Stimulated activated CD8-positive, alpha-beta memory T cell treated with anti-CD3 and anti-CD28 coated beads, Interleukin-4, amount 100 ng/mL, for 24 hours (primary cell): Measurements from ENCODE around the gene IL17RA.

Experiments
- DNase-seq: peaks from one replicate; pipeline ENCODE4 v3.0.0-alpha.2; 2020; ENCODE audit warnings: low read depth

The IL17RA gene

DNA sequence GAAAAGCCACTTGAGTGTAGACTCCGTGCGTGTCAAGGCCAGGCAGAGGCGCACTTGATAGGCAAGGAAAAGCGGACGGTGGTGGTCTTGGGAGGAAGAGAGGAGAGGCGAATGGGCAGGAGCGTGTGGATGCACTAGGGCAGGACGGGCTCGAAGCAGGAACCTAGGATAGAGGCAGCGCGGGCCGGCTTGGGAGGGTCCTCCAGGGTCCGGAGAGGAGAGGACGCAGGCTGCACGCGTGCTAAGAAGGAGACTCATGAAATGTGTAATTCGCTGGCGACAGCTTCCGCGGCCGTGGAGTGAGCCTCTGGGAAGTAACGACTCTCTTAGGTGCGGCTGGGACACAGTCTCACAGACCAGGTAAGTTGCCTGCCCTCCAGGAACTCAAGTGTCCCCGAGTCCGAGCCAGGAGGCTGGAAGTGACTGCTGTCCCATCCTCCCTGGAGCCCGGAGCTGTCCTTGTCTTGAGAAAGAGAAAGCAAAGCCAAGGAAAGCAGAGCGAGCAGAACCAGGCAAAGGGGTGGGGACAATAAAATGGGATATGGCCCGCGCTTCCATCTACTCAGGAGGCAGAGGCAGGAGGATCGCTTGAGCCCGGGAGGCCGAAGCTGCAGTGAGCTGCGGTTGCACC is 874 bp upstream of the IL17RA start:
- DNase-seq: no peak

DNA sequence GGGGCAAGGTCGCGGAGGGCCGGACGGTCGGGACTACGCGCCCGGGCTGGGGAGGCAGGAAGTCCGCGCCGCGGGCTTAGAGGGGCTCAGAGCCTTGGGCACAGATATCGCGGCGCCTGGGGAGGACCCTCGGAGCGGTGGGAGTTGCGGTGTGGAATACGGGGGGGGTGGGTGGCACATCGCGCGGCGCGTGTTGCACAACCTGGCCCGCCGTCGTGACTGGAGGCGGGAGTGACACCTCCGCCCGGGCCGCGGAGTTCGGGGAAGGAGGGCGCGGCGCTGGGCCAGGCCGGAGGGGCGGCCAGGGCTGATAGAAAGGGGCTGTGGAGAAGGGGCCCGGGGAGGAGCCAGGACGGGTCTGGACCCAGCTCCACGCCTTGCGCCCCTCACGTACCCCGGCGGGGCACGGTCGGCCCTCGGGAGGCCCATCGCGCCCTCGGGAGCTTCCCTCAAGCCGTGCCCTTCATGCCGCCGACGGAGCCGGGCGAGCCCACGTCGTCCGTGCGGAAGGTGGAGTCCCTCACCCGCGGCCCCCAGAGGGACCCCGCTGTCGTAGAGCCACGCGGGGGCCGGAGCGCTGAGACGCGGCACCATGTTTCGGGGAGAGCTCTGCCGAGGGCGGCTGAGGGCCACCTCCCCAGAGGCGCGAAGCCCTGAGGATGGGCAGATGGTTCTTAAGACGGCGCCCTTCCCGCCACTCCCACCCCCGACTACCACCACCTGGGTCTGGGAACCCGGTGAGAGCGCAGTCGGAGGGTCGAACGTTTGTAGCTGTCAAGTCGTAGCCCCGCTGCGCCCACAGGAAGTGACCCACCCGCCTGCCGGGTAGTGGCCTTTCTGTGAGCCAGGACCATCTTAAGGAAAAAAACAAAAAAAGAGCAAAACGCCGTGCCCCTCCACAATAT is 729 bp downstream of the IL17RA start:
- DNase-seq: no peak

DNA sequence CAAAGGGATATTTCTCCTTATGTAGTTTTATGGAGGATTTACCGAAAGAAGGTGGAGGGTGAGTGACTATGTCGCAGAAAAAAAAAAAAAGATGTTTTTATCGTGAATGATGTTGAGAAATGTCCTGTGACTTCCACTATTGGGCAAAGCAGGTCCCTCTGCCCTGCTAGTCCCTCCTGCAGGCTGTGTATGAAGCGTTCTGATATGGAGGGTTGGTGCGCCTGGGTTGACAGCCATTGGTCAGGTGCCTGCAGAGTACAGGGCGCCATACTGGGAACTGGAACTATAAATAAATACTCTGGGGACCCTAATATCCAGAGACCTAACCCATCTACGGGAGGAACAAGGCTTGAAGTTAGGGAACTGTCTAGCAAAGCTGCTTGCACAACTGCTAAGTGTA is 1.5 kb downstream of the IL17RA start:
- no peak for DNase-seq

DNA sequence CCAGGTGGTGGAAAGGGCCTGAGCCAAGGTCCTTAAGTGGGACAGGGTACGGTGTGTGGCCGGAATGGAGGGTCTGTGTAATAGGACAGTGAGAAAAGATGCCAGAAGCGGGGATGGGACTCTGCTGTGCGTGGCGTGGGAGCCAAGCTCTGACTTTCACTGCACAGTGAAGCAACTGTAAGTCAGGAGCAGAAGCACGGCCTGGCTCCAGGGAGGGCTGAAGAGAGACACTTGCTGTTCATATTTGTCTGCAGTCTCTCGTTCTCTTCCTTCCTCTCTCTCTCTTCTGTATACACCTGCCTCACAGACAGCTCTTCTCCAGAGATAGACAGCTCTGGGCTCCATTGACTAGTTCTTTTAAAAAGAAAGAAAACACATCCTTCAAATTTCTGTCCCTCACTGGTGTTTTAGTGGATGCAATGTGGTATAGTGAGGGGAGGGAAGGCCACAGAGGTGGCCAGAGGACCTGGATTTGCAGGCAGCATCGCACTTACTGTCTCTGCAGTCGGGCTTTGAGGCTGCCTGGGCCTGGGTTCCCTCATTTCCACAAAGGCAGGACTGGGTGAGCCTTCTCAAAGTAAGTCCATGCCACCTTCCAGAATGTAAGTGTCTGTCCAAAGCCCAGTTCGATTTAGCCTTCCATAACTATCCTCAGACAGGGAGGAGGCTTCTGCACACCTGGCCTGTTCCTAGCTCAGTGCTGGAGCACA is 2.1 kb downstream of the IL17RA start:
- no peak for DNase-seq

DNA sequence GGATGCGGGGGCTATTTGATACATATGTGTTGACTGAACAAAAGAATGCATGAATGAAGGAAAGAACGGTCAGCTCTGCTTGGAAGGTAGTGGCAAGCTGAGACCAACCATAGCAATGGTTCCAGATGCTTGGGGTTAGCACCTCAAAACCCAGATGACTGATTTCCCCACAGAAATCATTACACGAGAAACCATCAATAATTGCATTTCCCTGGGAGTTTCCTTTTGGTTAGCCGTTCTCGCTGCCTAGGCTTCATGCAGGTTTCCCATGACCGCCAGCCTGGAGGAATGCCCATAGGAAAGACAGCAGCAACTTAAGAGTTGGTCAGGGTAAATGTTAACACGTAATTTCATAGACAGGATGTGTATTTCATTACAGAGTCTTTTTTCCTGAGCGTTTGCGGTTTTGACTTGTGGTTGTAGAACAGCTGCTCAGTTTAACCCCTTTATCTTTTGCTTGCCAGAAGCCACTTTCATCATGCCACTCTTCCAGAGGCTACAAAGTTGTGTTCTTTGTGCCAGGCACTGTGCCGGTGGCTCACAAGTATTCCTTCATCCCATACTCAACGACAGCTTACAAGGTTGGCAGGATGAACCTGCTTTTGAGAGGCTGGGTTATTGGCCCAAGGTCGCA is 2.8 kb downstream of the IL17RA start:
- peak; percentile 20 for DNase-seq

DNA sequence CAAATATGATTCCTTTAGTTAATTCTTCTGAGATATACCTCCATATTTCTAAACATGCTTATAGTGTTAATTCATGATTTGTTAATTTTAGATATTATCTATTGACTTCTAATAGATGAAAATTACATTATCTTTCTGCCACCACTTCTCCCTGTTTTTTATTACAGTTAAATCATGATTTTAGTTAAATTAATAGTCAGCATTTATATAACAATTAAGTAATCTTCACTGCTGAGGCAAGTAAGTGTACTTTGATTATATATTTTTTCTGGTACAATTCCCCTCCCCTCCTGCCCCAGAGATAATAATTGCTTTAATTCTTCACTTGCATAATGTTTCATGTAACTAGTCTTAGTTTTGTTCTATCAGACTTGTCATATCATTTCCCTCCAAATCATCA is 5.8 kb downstream of the IL17RA start:
- no peak for DNase-seq

DNA sequence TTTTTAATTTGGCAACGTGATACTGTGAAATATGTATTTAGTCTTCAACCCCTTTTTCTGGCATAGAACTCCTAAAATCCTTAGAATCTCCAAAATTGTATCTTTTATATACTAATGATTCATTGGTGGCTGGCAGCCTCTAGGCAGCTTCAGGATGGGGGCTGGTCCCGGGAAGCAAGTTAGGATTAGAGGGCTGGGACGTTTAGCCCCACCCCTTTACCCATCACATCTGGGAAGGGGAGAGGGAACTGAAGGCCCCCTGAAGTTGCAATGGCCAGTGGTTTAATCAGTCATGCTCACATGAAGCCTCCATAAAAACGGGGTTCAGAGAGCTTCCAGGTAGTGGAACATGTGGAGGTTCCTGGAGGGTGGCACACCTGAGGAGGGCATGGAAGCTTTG is 7.1 kb downstream of the IL17RA start:
- no peak for DNase-seq

DNA sequence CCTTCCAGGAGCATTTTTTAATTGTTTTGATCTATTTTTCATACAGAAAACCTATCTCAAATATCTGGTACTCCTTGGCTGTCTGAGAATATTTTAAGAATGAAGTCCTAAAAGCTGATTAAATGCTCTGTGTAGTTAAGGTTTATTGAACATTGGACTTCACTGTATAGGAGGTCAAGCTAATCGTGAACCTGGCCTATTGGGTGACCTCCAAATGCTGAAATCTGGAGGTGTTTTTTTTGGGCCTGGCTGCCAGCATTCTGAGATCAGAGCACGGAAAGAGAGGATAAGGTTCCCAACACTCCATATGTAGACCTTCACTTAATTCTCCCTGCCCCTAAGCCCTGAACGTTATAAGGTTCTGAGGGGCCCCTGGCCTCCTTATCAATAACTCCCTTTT is 8.3 kb downstream of the IL17RA start:
- DNase-seq: no peak

DNA sequence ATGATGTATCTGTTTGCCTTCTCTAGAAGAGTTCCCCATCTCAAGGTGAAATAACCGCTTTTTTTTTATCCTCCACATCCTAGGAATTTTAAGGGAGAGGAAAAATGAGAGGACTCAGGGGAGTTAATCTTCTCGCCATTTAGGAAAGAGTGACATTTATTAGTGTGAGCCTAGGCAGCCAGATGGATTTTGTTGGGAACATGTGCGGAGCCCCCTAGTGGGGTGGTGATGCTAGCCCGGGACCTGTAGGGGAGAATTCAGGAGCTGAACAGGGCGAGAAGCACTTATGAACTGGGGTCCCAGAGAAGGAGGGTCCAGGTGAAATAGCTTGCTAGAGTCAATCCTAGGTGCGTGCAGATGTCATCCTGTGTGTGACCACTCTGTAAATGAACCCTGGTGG is 10.7 kb downstream of the IL17RA start:
- DNase-seq: no peak

DNA sequence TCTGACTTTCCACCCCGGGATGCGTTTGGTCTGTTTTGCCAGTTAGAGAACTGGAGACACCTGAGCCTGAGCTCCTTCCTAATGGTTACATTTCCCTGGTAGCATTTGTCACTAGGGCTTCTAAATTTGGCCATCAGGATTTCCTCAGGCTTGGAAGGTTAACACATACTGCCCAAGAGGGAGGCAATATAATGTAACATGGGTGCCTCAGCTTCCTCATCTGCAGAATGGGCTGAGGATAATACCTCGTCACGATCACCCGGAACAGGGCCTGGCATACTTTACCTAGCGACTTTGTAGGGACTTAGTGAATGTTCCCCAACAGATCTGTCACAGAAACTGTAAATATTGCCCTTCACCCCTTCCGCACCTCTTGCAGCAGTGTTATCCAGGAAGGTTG is 11.3 kb downstream of the IL17RA start:
- no peak for DNase-seq

DNA sequence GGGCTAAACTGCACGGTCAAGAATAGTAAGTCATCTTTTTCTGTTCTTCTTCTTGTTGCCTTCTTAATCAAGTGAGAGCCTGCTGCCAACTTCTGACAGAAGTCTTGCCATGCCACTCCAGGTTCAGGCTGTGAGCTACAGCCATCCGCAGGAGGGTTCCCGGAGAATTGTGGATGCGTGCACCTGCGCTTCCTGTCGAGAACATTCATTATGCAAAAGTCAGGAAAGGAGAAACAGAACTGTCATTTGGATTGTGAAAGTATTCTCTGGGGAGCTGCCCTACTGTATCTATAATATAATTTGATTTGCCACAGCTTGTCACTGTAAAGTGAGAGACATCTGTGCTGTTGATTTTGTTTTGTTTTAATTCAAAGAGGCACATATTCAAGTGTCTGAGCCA is 12.3 kb downstream of the IL17RA start:
- DNase-seq: no peak

DNA sequence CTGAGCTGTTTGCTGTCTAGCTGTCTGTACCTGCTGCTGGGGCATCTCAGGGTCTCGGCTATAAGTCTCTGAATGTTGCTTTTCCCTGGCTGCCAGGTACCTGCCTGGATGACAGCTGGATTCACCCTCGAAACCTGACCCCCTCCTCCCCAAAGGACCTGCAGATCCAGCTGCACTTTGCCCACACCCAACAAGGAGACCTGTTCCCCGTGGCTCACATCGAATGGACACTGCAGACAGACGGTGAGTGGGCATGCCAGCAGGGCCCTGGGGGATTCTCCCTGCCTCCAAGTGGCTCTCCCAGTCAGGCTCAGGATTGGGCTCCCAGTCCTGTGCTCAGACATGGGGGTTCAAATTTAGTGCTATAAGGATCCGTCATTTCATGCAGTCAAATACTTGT is 12.9 kb downstream of the IL17RA start:
- DNase-seq: no peak

DNA sequence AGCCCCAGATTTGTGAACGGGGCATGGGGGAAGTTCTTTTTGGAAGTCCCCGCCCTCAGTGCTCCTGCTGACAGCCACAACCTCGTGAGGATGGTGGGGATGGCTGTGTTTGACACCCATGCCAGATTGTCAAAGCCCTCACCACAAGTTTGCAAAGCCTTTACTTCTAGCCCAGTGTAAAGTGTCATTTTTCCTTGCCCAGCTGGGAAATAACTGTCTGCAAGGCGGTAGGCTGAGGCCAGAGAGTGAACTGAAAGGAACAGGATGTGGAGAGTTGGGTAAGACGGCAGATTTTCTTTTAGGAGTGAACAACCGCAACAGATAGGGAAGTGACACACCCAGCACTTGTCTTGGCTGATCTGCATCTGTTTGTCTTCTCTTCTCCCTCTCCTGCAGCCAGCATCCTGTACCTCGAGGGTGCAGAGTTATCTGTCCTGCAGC is 13.6 kb downstream of the IL17RA start:
- DNase-seq: no peak

DNA sequence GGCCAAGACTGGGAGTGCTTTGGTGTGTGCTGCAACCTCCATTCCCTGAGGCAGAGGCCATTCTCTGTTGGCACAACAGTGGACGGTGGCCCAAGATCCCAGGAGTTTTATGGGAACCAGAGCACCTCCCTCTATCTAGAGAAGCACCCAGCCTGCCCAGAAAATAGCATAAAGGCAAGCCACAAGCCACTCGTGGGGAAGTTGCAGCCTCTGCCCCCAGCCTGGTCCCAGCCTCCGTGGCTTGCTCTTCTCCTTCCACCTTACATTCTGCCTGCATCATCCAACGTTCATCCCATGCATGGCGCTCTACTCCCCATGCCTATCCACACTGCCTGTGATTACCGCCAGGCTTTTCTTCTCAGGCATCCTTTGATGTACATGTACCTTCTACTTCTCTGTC is 15.8 kb downstream of the IL17RA start:
- no peak for DNase-seq

DNA sequence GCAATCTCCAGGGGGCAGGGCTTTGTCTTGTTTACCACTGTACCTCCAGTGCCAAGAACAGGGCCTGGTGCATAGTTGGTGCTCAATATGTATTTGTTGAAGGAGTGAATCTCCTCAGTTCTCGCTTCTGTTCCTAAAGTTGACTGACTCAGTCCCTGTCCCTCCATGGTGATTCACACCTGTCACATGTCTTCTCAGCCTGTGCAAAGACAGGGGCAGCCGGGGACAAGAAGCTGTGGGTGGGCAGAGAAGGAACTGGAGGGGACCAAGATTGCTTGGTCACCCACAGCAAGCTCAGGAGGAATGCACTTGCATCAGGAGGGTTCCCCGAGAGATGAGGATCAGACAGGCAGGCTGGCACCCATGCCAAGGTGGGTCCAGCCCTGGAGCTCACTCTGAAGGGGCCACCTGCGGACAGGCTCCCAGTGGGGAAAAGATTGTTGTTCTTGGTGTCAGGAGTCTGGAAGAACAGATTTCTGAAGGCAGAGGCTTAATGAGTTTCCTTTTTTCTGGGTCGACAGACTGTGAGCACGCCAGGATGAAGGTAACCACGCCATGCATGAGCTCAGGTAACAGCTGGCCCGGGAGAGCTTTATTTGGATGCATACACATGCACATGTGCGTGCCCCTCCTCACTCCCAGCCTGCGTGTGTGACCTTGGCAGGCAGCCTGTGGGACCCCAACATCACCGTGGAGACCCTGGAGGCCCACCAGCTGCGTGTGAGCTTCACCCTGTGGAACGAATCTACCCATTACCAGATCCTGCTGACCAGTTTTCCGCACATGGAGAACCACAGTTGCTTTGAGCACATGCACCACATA is 16.9 kb downstream of the IL17RA start:
- DNase-seq: no peak

DNA sequence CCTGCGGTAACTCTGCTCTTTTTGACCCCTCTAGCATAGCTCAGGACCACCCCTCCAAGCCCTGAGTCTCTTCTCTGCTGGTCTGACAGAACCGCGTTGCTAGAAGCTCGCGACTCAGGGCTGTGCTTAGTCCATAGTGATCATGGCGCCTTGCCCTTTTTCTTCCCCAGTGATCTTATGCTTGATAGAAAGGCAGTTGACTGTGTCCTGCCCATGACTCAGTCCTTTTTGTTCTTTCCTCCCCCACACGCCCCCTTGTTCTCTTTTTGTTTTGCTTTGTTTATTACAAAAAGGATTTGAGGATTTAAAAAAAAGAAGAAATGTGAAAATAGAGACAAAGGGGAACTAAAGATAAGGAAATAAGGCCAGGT is 17.5 kb downstream of the IL17RA start:
- DNase-seq: no peak

DNA sequence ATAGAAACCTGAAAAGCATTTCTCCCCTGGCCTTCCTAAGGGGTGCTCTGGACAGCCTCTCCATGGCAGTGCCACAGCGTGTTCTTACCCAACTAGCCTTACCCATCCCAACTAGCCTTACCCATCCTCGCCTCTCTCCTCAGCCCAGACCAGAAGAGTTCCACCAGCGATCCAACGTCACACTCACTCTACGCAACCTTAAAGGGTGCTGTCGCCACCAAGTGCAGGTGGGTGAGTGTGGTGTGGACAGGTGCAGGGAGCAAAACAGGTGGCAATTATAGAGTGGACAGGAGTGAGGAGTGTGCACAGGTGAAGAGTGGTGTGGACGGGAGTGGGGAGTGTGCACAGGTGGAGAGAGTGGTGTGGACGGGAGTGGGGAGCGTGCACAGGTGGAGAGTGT is 18.6 kb downstream of the IL17RA start:
- DNase-seq: no peak

DNA sequence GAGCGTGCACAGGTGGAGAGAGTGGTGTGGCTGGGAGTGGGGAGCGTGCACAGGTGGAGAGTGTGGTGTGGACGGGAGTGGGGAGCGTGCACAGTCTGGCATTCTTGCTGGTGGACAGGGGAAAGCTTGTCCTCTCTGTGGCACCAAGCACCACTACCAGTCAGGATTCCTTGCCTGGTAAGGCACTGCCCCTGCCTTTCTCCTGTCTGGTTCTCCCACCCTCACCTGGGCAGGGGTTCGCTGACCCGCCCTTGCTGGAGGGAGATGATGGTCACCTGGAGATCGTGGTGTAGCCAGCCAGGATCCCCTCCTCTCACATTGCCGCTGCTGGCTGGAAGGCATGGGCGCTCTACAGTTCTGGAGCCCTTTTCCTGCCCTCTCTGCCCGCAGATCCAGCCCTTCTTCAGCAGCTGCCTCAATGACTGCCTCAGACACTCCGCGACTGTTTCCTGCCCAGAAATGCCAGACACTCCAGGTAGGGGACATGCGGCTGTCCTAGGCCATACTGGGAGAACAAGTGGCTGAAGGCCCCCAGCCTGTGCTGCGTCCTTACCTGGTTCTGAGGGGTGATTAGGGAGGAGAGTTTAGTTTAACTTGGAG is 19.6 kb downstream of the IL17RA start:
- DNase-seq: no peak

DNA sequence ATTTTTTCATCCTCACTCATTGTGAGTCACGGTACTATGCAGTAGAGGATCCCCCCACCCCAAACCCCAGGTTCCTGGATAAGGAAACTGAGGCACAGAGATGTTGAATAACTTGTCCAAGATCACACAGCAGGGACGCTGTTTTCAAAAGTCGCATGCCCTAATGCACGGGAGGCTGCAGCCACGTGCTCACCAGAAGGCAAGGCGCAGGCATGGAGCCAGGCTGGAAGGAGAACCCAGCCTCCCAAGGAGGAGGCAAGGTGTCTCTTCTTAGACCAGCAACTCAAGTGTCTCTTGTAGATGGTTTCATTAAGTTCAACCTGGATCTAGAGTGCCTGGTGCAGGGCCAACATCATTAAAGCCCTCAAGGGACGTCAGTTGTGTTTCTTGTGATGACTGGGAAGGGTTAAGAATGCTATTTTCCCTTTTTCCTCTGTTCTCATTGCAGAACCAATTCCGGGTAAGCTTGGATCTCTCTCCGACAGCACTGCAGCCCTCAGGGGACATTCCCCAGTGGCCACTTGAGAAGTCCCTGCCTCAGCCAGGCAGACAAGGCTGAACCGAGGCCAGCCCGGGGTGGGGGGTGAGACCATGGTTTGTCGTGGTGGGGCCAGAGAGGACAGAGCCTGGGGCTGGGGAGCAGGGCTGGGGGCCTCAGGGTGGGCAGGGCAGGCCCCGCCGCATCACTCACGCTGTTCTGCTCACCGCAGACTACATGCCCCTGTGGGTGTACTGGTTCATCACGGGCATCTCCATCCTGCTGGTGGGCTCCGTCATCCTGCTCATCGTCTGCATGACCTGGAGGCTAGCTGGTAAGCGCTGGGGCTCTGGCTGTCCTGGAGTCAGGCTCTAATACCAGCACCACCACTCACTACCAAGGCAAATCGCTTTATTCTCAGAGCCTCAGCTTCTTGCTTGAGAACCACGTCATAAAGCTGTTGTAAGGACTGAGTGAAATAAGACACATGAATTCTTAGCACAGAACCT is 20.6 kb downstream of the IL17RA start:
- no peak for DNase-seq

DNA sequence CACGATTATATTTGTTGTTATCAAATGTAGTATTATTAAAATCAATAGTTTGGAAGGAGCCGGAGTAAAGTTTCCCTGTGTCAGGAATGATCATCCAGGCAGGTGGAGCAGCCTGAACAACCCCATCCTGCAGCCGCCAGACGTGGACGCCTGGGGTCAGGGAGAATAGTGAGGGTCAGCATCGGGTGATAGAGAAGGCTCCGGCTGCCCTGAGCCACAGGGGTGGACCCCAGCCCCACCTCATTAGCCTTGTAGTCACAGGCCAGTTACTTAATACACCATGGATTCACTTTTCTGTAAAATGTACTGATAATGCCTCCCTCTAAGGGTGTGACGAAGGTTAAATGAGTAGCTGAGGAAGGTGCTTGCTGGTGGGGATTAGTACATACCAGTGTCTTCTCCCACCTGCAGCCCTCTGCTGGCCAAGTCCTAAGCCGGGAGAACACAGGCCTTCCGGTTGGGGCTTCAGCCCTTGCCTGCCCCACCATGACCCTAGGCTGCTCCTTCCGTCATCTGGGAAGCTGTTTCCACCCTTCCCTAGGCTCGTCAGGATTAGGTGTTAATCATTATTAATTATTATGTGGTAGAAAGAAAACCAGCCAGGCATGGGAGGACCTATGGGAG is 21.5 kb downstream of the IL17RA start:
- no peak for DNase-seq
